H1 (cell line): ENCODE measurements around the gene ADGRG1. TPM values are rescaled to one million over a fixed set of nuclear protein-coding genes. Genes with fewer than 3 reads are reported as not detected.

Experiments used
- CTCF ChIA-PET: fragments of 300-600 bp; sonication (Branson Sonifier 250); formaldehyde crosslinking; loops from one replicate; lab custom pipeline; 2021; ENCODE audit not compliant: partially characterized antibody; lab: Charles Lee
- POLR2A ChIA-PET: fragments of 300-600 bp; sonication (Branson Sonifier 250); formaldehyde crosslinking; loops from one replicate; lab custom pipeline; 2021; ENCODE audit warnings: inconsistent platforms; ENCODE audit not compliant: partially characterized antibody; lab: Charles Lee
- DNase-seq, 2 experiments: peaks; one replicate each; pipeline versions ENCODE4 v3.0.0 to v3.0.0-alpha.2; 2010 to 2022; ENCODE audit warnings: low spot score in 2 of 2, low read depth in 1 of 2, mixed read lengths in 1 of 2
- FAIRE-seq: peaks from 2 replicates; lab custom pipeline; 2011; peaks lifted over from hg19 to GRCh38; lab: Jason Lieb, UNC
- H2AFZ ChIP-seq: 2 replicates; pipeline ENCODE4 v1.8.1; 2012; ENCODE audit warnings: low read length, inconsistent platforms
- H2AK5ac ChIP-seq: 2 replicates; pipeline ENCODE4 v1.6.1; 2013; ENCODE audit warnings: low read depth, low read length
- H2BK120ac ChIP-seq: replicated peaks from 2 replicates; pipeline ENCODE3; 2013; ENCODE audit warnings: low read depth, low read length, inconsistent platforms
- H2BK12ac ChIP-seq: 2 replicates; pipeline ENCODE4 v1.6.1; 2013; ENCODE audit warnings: low read depth, low read length
- H2BK15ac ChIP-seq: 2 replicates; pipeline ENCODE4 v1.6.1; 2013; ENCODE audit warnings: low read length
- H2BK20ac ChIP-seq: 2 replicates; pipeline ENCODE4 v1.6.1; 2013; ENCODE audit warnings: low read length
- H2BK5ac ChIP-seq: 2 replicates; pipeline ENCODE4 v1.6.1; 2013; ENCODE audit warnings: low read depth, low read length
- H3K14ac ChIP-seq: 2 replicates; pipeline ENCODE4 v1.6.1; 2013; ENCODE audit warnings: inconsistent platforms; ENCODE audit not compliant: insufficient read length
- H3K18ac ChIP-seq: 2 replicates; pipeline ENCODE4 v1.6.1; 2013; ENCODE audit warnings: low read length; ENCODE audit errors: extremely low read depth
- H3K23ac ChIP-seq: 2 replicates; pipeline ENCODE4 v1.6.1; 2013; ENCODE audit warnings: inconsistent platforms; ENCODE audit not compliant: insufficient read length
- H3K23me2 ChIP-seq: 2 replicates; pipeline ENCODE4 v1.6.1; 2013; ENCODE audit warnings: low read depth, low read length
- H3K27ac ChIP-seq: 2 replicates; pipeline ENCODE4 v1.6.1; 2011; ENCODE audit warnings: low read depth, low read length, inconsistent platforms
- H3K27me3 ChIP-seq, 4 experiments: replicated peaks in 1 of 4; 1 replicate in 1 of 4; 2 replicates in 3 of 4; pipeline versions ENCODE4 v1.6.1 to v1.8.1; 2011 to 2013; ENCODE audit warnings: low read length in 3 of 4, mild to moderate bottlenecking in 3 of 4, inconsistent platforms in 2 of 4, mixed read lengths in 2 of 4, moderate library complexity in 1 of 4; ENCODE audit not compliant: control insufficient read depth in 3 of 4, insufficient read depth in 3 of 4; ENCODE audit errors: extremely low read depth in 1 of 4
- H3K36me3 ChIP-seq, 4 experiments: 2 replicates each; pipeline versions ENCODE4 v1.6.1 to v1.8.1; 2011 to 2013; ENCODE audit warnings: mild to moderate bottlenecking in 4 of 4, low read length in 3 of 4, moderate library complexity in 2 of 4, control low read depth in 1 of 4, inconsistent platforms in 1 of 4; ENCODE audit not compliant: insufficient read depth in 4 of 4, control insufficient read depth in 2 of 4
- H3K4ac ChIP-seq: replicated peaks from 2 replicates; pipeline ENCODE3; 2013; ENCODE audit warnings: low read length, low read depth, mixed read lengths, inconsistent platforms; ENCODE audit not compliant: insufficient read length
- H3K4me1 ChIP-seq, 4 experiments: replicated peaks in 1 of 4; 1 replicate in 1 of 4; 2 replicates in 3 of 4; pipeline versions ENCODE4 v1.6.1 to v1.8.1; 2011 to 2013; ENCODE audit warnings: low read length in 3 of 4, inconsistent platforms in 2 of 4, mixed read lengths in 1 of 4; ENCODE audit not compliant: insufficient read depth in 4 of 4, control insufficient read depth in 3 of 4
- H3K4me2 ChIP-seq, 2 experiments: 2 replicates each; pipeline versions ENCODE4 v1.6.1 to v1.8.1; 2011 to 2013; ENCODE audit warnings: low read depth in 2 of 2, low read length in 2 of 2, control low read depth in 1 of 2, inconsistent platforms in 1 of 2, mild to moderate bottlenecking in 1 of 2; ENCODE audit not compliant: insufficient read depth in 1 of 2
- H3K4me3 ChIP-seq, 4 experiments: fragments of 200-600, 300-600 bp in 1 of 4; sonication (generic), shearing (Covaris generic), sonication (Bioruptor Twin) in 1 of 4; 2 replicates each; pipeline versions ENCODE4 v1.5.1 to v1.8.1; 2011 to 2016; ENCODE audit warnings: low read length in 4 of 4, low read depth in 3 of 4, control low read depth in 2 of 4, inconsistent platforms in 2 of 4, mild to moderate bottlenecking in 2 of 4, mixed read lengths in 1 of 4, moderate library complexity in 1 of 4; ENCODE audit not compliant: insufficient read depth in 2 of 4; ENCODE audit errors: extremely low read depth in 1 of 4
- H3K56ac ChIP-seq: replicated peaks from 2 replicates; pipeline ENCODE3; 2013; ENCODE audit warnings: low read depth, mild to moderate bottlenecking, mixed read lengths, low read length, inconsistent platforms; ENCODE audit not compliant: insufficient read length
- H3K79me1 ChIP-seq: 2 replicates; pipeline ENCODE4 v1.6.1; 2013; ENCODE audit warnings: low read depth, low read length, control low read depth
- H3K79me2 ChIP-seq, 2 experiments: 2 replicates each; pipeline versions ENCODE4 v1.6.1 to v1.8.1; 2012 to 2013; ENCODE audit warnings: low read length in 2 of 2, mild to moderate bottlenecking in 2 of 2, inconsistent platforms in 1 of 2; ENCODE audit not compliant: insufficient read depth in 2 of 2, control insufficient read depth in 1 of 2
- H3K9ac ChIP-seq, 4 experiments: replicated peaks in 1 of 4; 1 replicate in 1 of 4; 2 replicates in 3 of 4; pipeline versions ENCODE4 v1.6.1 to v1.8.1; 2011 to 2013; ENCODE audit warnings: low read depth in 3 of 4, low read length in 3 of 4, control low read depth in 2 of 4, mild to moderate bottlenecking in 2 of 4, moderate library complexity in 2 of 4, inconsistent platforms in 1 of 4; ENCODE audit errors: extremely low read depth in 1 of 4
- H3K9me3 ChIP-seq, 2 experiments: 2 replicates each; pipeline versions ENCODE4 v1.6.1 to v1.8.1; 2012 to 2013; ENCODE audit warnings: mild to moderate bottlenecking in 2 of 2, moderate library complexity in 2 of 2, control low read depth in 1 of 2, inconsistent platforms in 1 of 2, low read depth in 1 of 2, low read length in 1 of 2, mixed read lengths in 1 of 2; ENCODE audit not compliant: insufficient read depth in 2 of 2
- H4K20me1 ChIP-seq, 2 experiments: replicated peaks in 1 of 2; 2 replicates each; pipeline versions ENCODE3 to v1.8.1; 2011 to 2013; ENCODE audit warnings: inconsistent platforms in 2 of 2, low read length in 2 of 2, mild to moderate bottlenecking in 1 of 2; ENCODE audit not compliant: insufficient read depth in 2 of 2, control insufficient read depth in 1 of 2
- H4K5ac ChIP-seq: 2 replicates; pipeline ENCODE4 v1.6.1; 2013; ENCODE audit warnings: low read length, low read depth, mixed read lengths, inconsistent platforms; ENCODE audit not compliant: insufficient read length
- H4K8ac ChIP-seq: 2 replicates; pipeline ENCODE4 v1.8.0; 2013; ENCODE audit warnings: mild to moderate bottlenecking, moderate library complexity, low read length, inconsistent platforms; ENCODE audit not compliant: insufficient read depth; ENCODE audit errors: extremely low read depth
- H4K91ac ChIP-seq: replicated peaks from 2 replicates; pipeline ENCODE3; 2013; ENCODE audit warnings: low read length, mixed read lengths, inconsistent platforms; ENCODE audit not compliant: insufficient read length
- ASH2L ChIP-seq: fragments of 200-600, 300-600 bp; sonication (generic); IDR thresholded peaks from one replicate; pipeline ENCODE4 v1.7.1; 2017; ENCODE audit warnings: low read length
- CBX8 ChIP-seq: fragments of 300-800, 300-1000 bp; sonication (generic); IDR thresholded peaks from 2 replicates; pipeline ENCODE4 v1.7.1; 2016; ENCODE audit warnings: low read depth, low read length, borderline replicate concordance
- CHD1 ChIP-seq: IDR thresholded peaks from 2 replicates; pipeline ENCODE4 v1.6.1; 2012; ENCODE audit warnings: low read depth, low read length, improper control_type of control experiment
- CHD2 ChIP-seq: IDR thresholded peaks from 2 replicates; pipeline ENCODE4 v1.6.1; 2012; ENCODE audit warnings: low read length, improper control_type of control experiment
- EZH2 ChIP-seq: fragments of 200-600 bp; sonication (generic); IDR thresholded peaks from 2 replicates; pipeline ENCODE4 v1.7.1; 2012; ENCODE audit warnings: low read depth, mild to moderate bottlenecking, moderate library complexity, low read length, inconsistent platforms; ENCODE audit not compliant: severe bottlenecking
- GABPA ChIP-seq: IDR thresholded peaks from 2 replicates; pipeline ENCODE4 v1.6.1; 2011; ENCODE audit warnings: mild to moderate bottlenecking, low read length, moderate library complexity, borderline replicate concordance; ENCODE audit not compliant: insufficient read depth
- JUND ChIP-seq: IDR thresholded peaks from 2 replicates; pipeline ENCODE4 v1.6.1; 2011; ENCODE audit warnings: mild to moderate bottlenecking, improper control_type of control experiment, low read length
- NRF1 ChIP-seq: IDR thresholded peaks from 2 replicates; pipeline ENCODE4 v1.6.1; 2011; ENCODE audit warnings: mild to moderate bottlenecking, low read depth, low read length, improper control_type of control experiment
- PHF8 ChIP-seq: fragments of 200-600 bp; sonication (generic); conservative IDR thresholded peaks from 2 replicates; pipeline ENCODE4 v1.7.1; 2012; ENCODE audit warnings: low read depth, mild to moderate bottlenecking, inconsistent platforms, low read length, moderate library complexity
- RNF2 ChIP-seq: fragments of 200-900, 300-1000 bp; sonication (generic); IDR thresholded peaks from 2 replicates; pipeline ENCODE4 v1.7.1; 2016; ENCODE audit warnings: borderline replicate concordance, low read depth, mild to moderate bottlenecking, antibody characterized with exemption, low read length; ENCODE audit not compliant: poor library complexity, severe bottlenecking; ENCODE audit errors: missing control alignments
- SAP30 ChIP-seq: fragments of 300-600 bp; sonication (generic); IDR thresholded peaks from 2 replicates; pipeline ENCODE4 v1.7.1; 2012; ENCODE audit warnings: low read length, moderate library complexity, mild to moderate bottlenecking, inconsistent platforms; ENCODE audit not compliant: insufficient read depth, insufficient replicate concordance
- SIRT6 ChIP-seq: IDR thresholded peaks from one replicate; pipeline ENCODE4 v1.7.1; 2012; ENCODE audit warnings: low read length, inconsistent platforms
- SP2 ChIP-seq: IDR thresholded peaks from 2 replicates; pipeline ENCODE4 v1.6.1; 2012; ENCODE audit warnings: mild to moderate bottlenecking, low read length, inconsistent platforms
- SUZ12 ChIP-seq: fragments of 200-600 bp; sonication (generic); IDR thresholded peaks from 2 replicates; pipeline ENCODE4 v1.6.1; 2012; ENCODE audit warnings: mild to moderate bottlenecking, inconsistent platforms, low read length, moderate library complexity, mixed read lengths
- WGBS, 2 experiments: shearing (Covaris generic) in 1 of 2; methylation state at CpG; one replicate each; pipeline versions ENCODE4 v1.1.6 to v1.1.7; 2013 to 2015; ENCODE audit warnings: low lambda C conversion rate in 2 of 2, mixed read lengths in 2 of 2, inconsistent platforms in 1 of 2, low coverage in 1 of 2, missing lambda C conversion rate in 1 of 2; ENCODE audit not compliant: insufficient replicate concordance in 2 of 2, insufficient coverage in 1 of 2, insufficient read length in 1 of 2; ENCODE audit errors: extremely low coverage in 1 of 2, missing lambda C conversion rate in 1 of 2; 5-methylcytosine and 5-hydroxymethylcytosine counted together
- polyA plus RNA-seq, 7 experiments: library from polyadenylated mRNA; depleted of rRNA in 3 of 7; stranded (reverse) in 5 of 7; unstranded in 2 of 7; fragments of >200 nt in 5 of 7; fragments of 200-250 nt in 2 of 7; gene quantifications; 1 replicate in 5 of 7; 2 replicates in 1 of 7; 4 replicates in 1 of 7; pipeline versions ENCODE4 v1.2.1 to v1.2.3, GENCODE V29; 2011 to 2013; ENCODE audit warnings: missing spikeins in 2 of 7, mixed read lengths in 2 of 7
- total RNA-seq: library from RNA; stranded (reverse); fragmentation: NEBNext Ultra II Directional; extraction: Animal tissue kit (Norgen Biotek cat#: 25700); gene quantifications from 2 replicates; pipeline ENCODE4 v1.2.1, GENCODE V29; 2021

The ADGRG1 gene
- total and polyA plus RNA-seq, 2 of the 8 experiments (the other 6 are each of a cell fraction or from before 2014, with no cell fraction given) = 1.3 to 2.6 TPM

DNA sequence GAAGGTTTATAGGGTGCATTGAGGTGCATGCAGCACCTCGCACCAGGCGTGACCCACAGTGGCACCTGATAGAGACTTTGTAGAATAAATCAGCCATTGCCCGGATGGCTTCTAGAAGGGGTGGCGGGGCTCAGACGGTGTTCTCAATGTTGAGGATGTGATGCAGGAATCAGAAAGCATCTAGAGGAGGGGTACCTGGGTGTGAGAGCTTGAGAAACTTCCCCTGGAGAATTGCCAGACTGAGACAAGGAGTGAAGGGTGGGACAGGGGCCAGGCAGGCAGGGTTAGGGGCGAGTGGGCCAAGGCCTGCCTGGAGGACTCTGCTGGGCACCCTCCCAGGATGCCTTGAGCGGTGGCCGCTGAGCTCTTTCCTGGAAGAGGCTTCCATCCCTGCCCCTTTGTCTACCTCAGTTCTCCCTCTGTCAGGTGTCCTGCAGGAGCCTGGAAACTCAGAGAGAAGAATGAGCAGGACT, 9.3 kb upstream of the ADGRG1 start:
- Histone ChIP-seq H3K27me3 (no peaks in the 10 kb centered on the region), H3K14ac (no peak overlapping the region), H3K36me3 (no peaks in the 10 kb centered on the region), H3K27ac (no peak overlapping the region), H2AK5ac (no peak overlapping the region), H2BK5ac (no peak overlapping the region; the same call in 1 of the 2 replicates), H2BK120ac (no peak overlapping the region), H4K91ac (no peak overlapping the region), H3K9me3 (no peaks in the 10 kb centered on the region), H2AFZ (no peak overlapping the region), H3K23ac (no peak overlapping the region), H3K4me3 (no peak overlapping the region), H3K4me1 (peaks cover 0 to 29% (median 15%) of the 10 kb centered on the region in 4 experiments; a peak in 6 of 7 replicates), H4K8ac (no peak overlapping the region), H2BK20ac (no peak overlapping the region), H3K9ac (no peak overlapping the region), H3K23me2 (peaks cover 3% of the 10 kb centered on the region; the same call in 1 of the 2 replicates), H3K18ac (no peak overlapping the region), H3K4me2 (no peak overlapping the region), H3K56ac (no peak overlapping the region), H4K20me1 (no peaks in the 10 kb centered on the region), H3K4ac (no peak overlapping the region), H2BK15ac (0 out of 2 replicates have a peak overlapping the region, but pooled peaks have one; percentile 46), H3K79me1 (no peaks in the 10 kb centered on the region), H4K5ac (no peak overlapping the region), H2BK12ac (no peak overlapping the region), H3K79me2 (no peaks in the 10 kb centered on the region)
- CTCF ChIA-PET = interaction anchor here (0.5 to 10.1 kb wide), 9 partner anchors 9 to 388 kb away, joined by 3 to 79 read pairs (median 4); no protein-coding TSS in a partner anchor
- FAIRE-seq = no peak
- 86% methylated on average over 8 of the region's 8 CpGs; no CpG with 5 or more reads in 1 of the 2 experiments for WGBS, 2 experiments
- POLR2A ChIA-PET = interaction anchor here (0.7 to 1.7 kb wide), 4 partner anchors 18 to 82 kb away, joined by 3 to 5 read pairs (median 4); partner anchors contain the start of gene CCDC102A
- DNase-seq = peak in 1 of 2 experiments; percentile 38
- no peak for TF ChIP-seq EZH2
- no peak for TF ChIP-seq CHD1
- no peak for TF ChIP-seq SAP30
- TF ChIP-seq SP2 = no peak
- no peak for TF ChIP-seq NRF1
- no peak for TF ChIP-seq CBX8
- TF ChIP-seq SUZ12 = no peak
- TF ChIP-seq RNF2 = no peak
- TF ChIP-seq JUND = no peak
- no peak for TF ChIP-seq PHF8
- TF ChIP-seq SIRT6 = no peak
- TF ChIP-seq ASH2L = no peak
- no peak for TF ChIP-seq CHD2
- no peak for TF ChIP-seq GABPA
